Skin of body (tissue), 2 donors: Measurements from ENCODE around the gene GSG1L. TPM values are rescaled to one million over a fixed set of nuclear protein-coding genes. Genes with fewer than 3 reads are reported as not detected.
"Not testable (repeated sequence)": the region's sequence is repeated elsewhere in the genome, so short reads cannot be mapped to it uniquely, and the experiment has no call there.

Experiments used
- DNase-seq: peaks from one replicate; lab custom pipeline; 2025; lab: John Stamatoyannopoulos, UW
- total RNA-seq: library from RNA; depleted of rRNA; stranded (reverse); fragments of >200 nt; gene quantifications from one replicate; pipeline ENCODE4 v1.2.3, GENCODE V29; 2014

GSG1L gene
- total RNA-seq, 1 donor from 2014 or later: 0.69 TPM

- no peak for DNase-seq
These were observed 80.3 kb downstream of the GSG1L start for GRCh38 chr16:27983244-27983643.

- no peak for DNase-seq
These were observed 81.3 kb downstream of the GSG1L start for GRCh38 chr16:27982184-27982583.

GRCh38 chr16:27980919-27981700, 82.4 kb downstream of the GSG1L start:
- DNase-seq: no peak

GRCh38 chr16:27980076-27980775, 83.3 kb downstream of the GSG1L start:
- DNase-seq: no peak

- not testable (repeated sequence) for DNase-seq
These were observed 83.8 kb downstream of the GSG1L start for GRCh38 chr16:27979668-27980067.

- DNase-seq: no peak
These were observed 84.6 kb downstream of the GSG1L start for GRCh38 chr16:27978876-27979275.

- no peak for DNase-seq
These were observed 85.5 kb downstream of the GSG1L start for GRCh38 chr16:27977966-27978365.

- no peak for DNase-seq
These were observed 86.5 kb downstream of the GSG1L start for GRCh38 chr16:27976990-27977389.

GRCh38 chr16:27974896-27975540, 88.5 kb downstream of the GSG1L start:
- DNase-seq: no peak

GRCh38 chr16:27973678-27974077, 89.8 kb downstream of the GSG1L start:
- no peak for DNase-seq

- no peak for DNase-seq
These were observed 91.0 kb downstream of the GSG1L start for GRCh38 chr16:27972500-27972899.

- DNase-seq: no peak
These were observed 93.9 kb downstream of the GSG1L start for GRCh38 chr16:27969574-27969973.

- DNase-seq: no peak
These were observed 96.3 kb downstream of the GSG1L start for GRCh38 chr16:27967169-27967568.

- DNase-seq: no peak
These were observed 96.8 kb downstream of the GSG1L start for GRCh38 chr16:27966756-27967155.

GRCh38 chr16:27965801-27966200, 97.7 kb downstream of the GSG1L start:
- DNase-seq: no peak

GRCh38 chr16:27963471-27963965, 100.0 kb downstream of the GSG1L start:
- no peak for DNase-seq

GRCh38 chr16:27962197-27962596, 101.3 kb downstream of the GSG1L start:
- no peak for DNase-seq

GRCh38 chr16:27961296-27961620, 102.3 kb downstream of the GSG1L start:
- no peak for DNase-seq

- no peak for DNase-seq
These were observed 102.8 kb downstream of the GSG1L start for GRCh38 chr16:27960619-27961295.

GRCh38 chr16:27959914-27960313, 103.6 kb downstream of the GSG1L start:
- DNase-seq: no peak

GRCh38 chr16:27954191-27954590, 109.3 kb downstream of the GSG1L start:
- no peak for DNase-seq

GRCh38 chr16:27952811-27953210, 110.7 kb downstream of the GSG1L start:
- no peak for DNase-seq
